HepG2 (cell line): ENCODE measurements around the gene OR1M1. TPM values are rescaled to one million over a fixed set of nuclear protein-coding genes. Genes with fewer than 3 reads are reported as not detected.

Experiments used
- ATAC-seq: fragments of 200-7000 bp; cut with Tn5 transposase; 3 replicates; pipeline ENCODE4 v1.9.1; 2020; ENCODE audit warnings: mild to moderate bottlenecking, moderate library complexity
- BruUV-seq: library from RNA; stranded (reverse); fragments of 400-500 nt; replicated peaks from 2 replicates; lab custom pipeline; 2021; lab: Mats Ljungman, UMichigan
- CTCF ChIA-PET: fragments of 300-600 bp; formaldehyde crosslinking; extraction: SDS; loops from one replicate; lab custom pipeline; 2021; ENCODE audit warnings: low total read pairs, inconsistent platforms, low intra/inter-chr PET ratio; lab: Yijun Ruan, JAX
- POLR2A ChIA-PET: fragments of 350-600 bp; sonication (Branson Sonifier 250); formaldehyde crosslinking; loops from one replicate; lab custom pipeline; 2020; ENCODE audit warnings: antibody characterized with exemption, inconsistent platforms; lab: Yijun Ruan, JAX
- DNase-seq: peaks from one replicate; pipeline ENCODE4 v3.0.0-alpha.2; 2015; ENCODE audit warnings: low spot score
- FAIRE-seq: peaks from 3 replicates; lab custom pipeline; 2011; peaks lifted over from hg19 to GRCh38; lab: Jason Lieb, UNC
- H2AFZ ChIP-seq: one replicate; pipeline ENCODE4 v1.6.1; 2011; ENCODE audit warnings: low read length, inconsistent platforms
- H3K27ac ChIP-seq: fragments of 300-600 bp; 3 replicates; pipeline ENCODE4 v1.8.0; 2011; ENCODE audit warnings: mixed run types, mild to moderate bottlenecking, mixed read lengths, low read length, inconsistent platforms; ENCODE audit not compliant: insufficient read depth; ENCODE audit errors: extremely low read length
- H3K27me3 ChIP-seq, 2 experiments: fragments of 200-600 bp in 1 of 2; 2 replicates in 1 of 2; 3 replicates in 1 of 2; pipeline versions ENCODE4 v1.6.0 to v1.8.0; 2011; ENCODE audit warnings: low read length in 2 of 2, mild to moderate bottlenecking in 2 of 2, moderate library complexity in 2 of 2, inconsistent platforms in 1 of 2; ENCODE audit not compliant: insufficient read depth in 2 of 2, control insufficient read depth in 1 of 2
- H3K36me3 ChIP-seq, 2 experiments: fragments of 200-600 bp in 1 of 2; replicated peaks in 1 of 2; 2 replicates in 1 of 2; 3 replicates in 1 of 2; pipeline versions ENCODE4 v1.5.1 to v1.8.0; 2011; ENCODE audit warnings: low read length in 2 of 2, inconsistent platforms in 1 of 2; ENCODE audit not compliant: insufficient read depth in 2 of 2, control insufficient read depth in 1 of 2
- H3K4me1 ChIP-seq: 2 replicates; pipeline ENCODE4 v1.5.1; 2012; ENCODE audit warnings: low read length, inconsistent platforms; ENCODE audit not compliant: insufficient read depth
- H3K4me2 ChIP-seq: 2 replicates; pipeline ENCODE4 v1.6.0; 2011; ENCODE audit warnings: low read depth, low read length, inconsistent platforms
- H3K4me3 ChIP-seq, 3 experiments: fragments of 200-600 bp in 1 of 3; sonication (generic), shearing (Covaris generic) in 1 of 3; replicated peaks in 1 of 3; 2 replicates each; pipeline ENCODE4 v1.5.1; 2011 to 2016; ENCODE audit warnings: low read length in 3 of 3, inconsistent platforms in 2 of 3, low read depth in 2 of 3, mild to moderate bottlenecking in 2 of 3, control low read depth in 1 of 3, mixed read lengths in 1 of 3; ENCODE audit not compliant: insufficient read depth in 1 of 3
- H3K79me2 ChIP-seq: one replicate; pipeline ENCODE4 v1.6.1; 2011; ENCODE audit warnings: low read length, inconsistent platforms; ENCODE audit not compliant: insufficient read depth
- H3K9ac ChIP-seq: 2 replicates; pipeline ENCODE4 v1.6.0; 2011; ENCODE audit warnings: mild to moderate bottlenecking, low read depth, low read length, inconsistent platforms; ENCODE audit not compliant: insufficient read depth
- H3K9me3 ChIP-seq: 2 replicates; pipeline ENCODE4 v1.5.1; 2012; ENCODE audit warnings: mild to moderate bottlenecking, low read length
- H4K20me1 ChIP-seq: 2 replicates; pipeline ENCODE4 v1.6.0; 2011; ENCODE audit warnings: inconsistent platforms, mild to moderate bottlenecking, low read length, moderate library complexity; ENCODE audit not compliant: insufficient read depth
- AKAP8 ChIP-seq: sonication (generic); formaldehyde crosslinking; IDR thresholded peaks from 2 replicates; pipeline ENCODE4 v1.5.1; 2020; ENCODE audit warnings: mild to moderate bottlenecking, missing genetic modification reagents
- KDM5B ChIP-seq: sonication (generic); formaldehyde crosslinking; IDR thresholded peaks from 2 replicates; pipeline ENCODE4 v1.4.0; 2020; ENCODE audit warnings: missing genetic modification reagents, mild to moderate bottlenecking, borderline replicate concordance
- MXI1 ChIP-seq: IDR thresholded peaks from 3 replicates; pipeline ENCODE4 v1.6.1; 2012; ENCODE audit warnings: low read depth, low read length, inconsistent platforms, borderline replicate concordance
- MYNN ChIP-seq: sonication (generic); formaldehyde crosslinking; IDR thresholded peaks from 2 replicates; pipeline ENCODE4 v1.4.0; 2020; ENCODE audit warnings: mild to moderate bottlenecking, low read depth, missing genetic modification reagents
- SETDB1 ChIP-seq: sonication (generic); formaldehyde crosslinking; IDR thresholded peaks from 2 replicates; pipeline ENCODE4 v1.5.1; 2020; ENCODE audit warnings: missing genetic modification reagents, mild to moderate bottlenecking, borderline replicate concordance
- ZBTB10 ChIP-seq: sonication (generic); formaldehyde crosslinking; IDR thresholded peaks from 2 replicates; pipeline ENCODE4 v1.4.0; 2020; ENCODE audit warnings: missing genetic modification reagents, borderline replicate concordance
- ZFP37 ChIP-seq: sonication (generic); formaldehyde crosslinking; IDR thresholded peaks from 2 replicates; pipeline ENCODE4 v1.4.0; 2020; ENCODE audit warnings: missing genetic modification reagents, borderline replicate concordance
- ZNF292 ChIP-seq: sonication (generic); formaldehyde crosslinking; IDR thresholded peaks from 2 replicates; pipeline ENCODE4 v1.8.1; 2022; ENCODE audit warnings: mild to moderate bottlenecking, low read depth, missing genetic modification reagents, borderline replicate concordance
- ZNF383 ChIP-seq: sonication (generic); formaldehyde crosslinking; IDR thresholded peaks from 2 replicates; pipeline ENCODE4 v1.4.0; 2020; ENCODE audit warnings: missing genetic modification reagents, mild to moderate bottlenecking, borderline replicate concordance
- ZNF773 ChIP-seq: sonication (generic); formaldehyde crosslinking; IDR thresholded peaks from 2 replicates; pipeline ENCODE4 v1.4.0; 2020; ENCODE audit warnings: missing genetic modification reagents, borderline replicate concordance
- WGBS: methylation state at CpG from one replicate; pipeline ENCODE4 v1.1.6; 2017; ENCODE audit warnings: low lambda C conversion rate; 5-methylcytosine and 5-hydroxymethylcytosine counted together
- in situ Hi-C: cut with HindIII; loops from 2 replicates; pipeline ENCODE4 v1.10.0; 2017; ENCODE audit warnings: low pct_unique_long_range_greater_than_20kb; ENCODE audit not compliant: extremely low pct_ligation_motif_present
- intact Hi-C: fragments of 100-400 bp; cut with micrococcal nuclease; formaldehyde crosslinking; loops from one replicate; pipeline ENCODE4 v1.10.0; 2022; ENCODE audit not compliant: unreplicated experiment
- polyA plus RNA-seq, 8 experiments: library from polyadenylated mRNA; depleted of rRNA in 3 of 8; stranded (reverse) in 7 of 8; unstranded in 1 of 8; fragments of >200 nt; fragmentation: Illumina TruSeq in 4 of 8; extraction: Trizol in 4 of 8; gene quantifications; 2 replicates each; pipeline versions ENCODE4 v1.2.1 to v1.2.3, GENCODE V29; 2011 to 2016; ENCODE audit warnings: low read depth in 4 of 8, missing spikeins in 1 of 8, mixed read lengths in 1 of 8; ENCODE audit not compliant: insufficient read depth in 1 of 8
- total RNA-seq, 5 experiments: library from RNA; depleted of rRNA; stranded (reverse); fragments of >200 nt; fragmentation: Illumina TruSeq; extraction: Trizol; gene quantifications; 2 replicates each; pipeline ENCODE4 v1.2.3, GENCODE V29; 2016; ENCODE audit warnings: low read depth in 1 of 5

Gene OR1M1
- total and polyA plus RNA-seq, 2 of the 13 experiments (the other 11 are each of a cell fraction or from before 2014, with no cell fraction given) = not detected

DNA sequence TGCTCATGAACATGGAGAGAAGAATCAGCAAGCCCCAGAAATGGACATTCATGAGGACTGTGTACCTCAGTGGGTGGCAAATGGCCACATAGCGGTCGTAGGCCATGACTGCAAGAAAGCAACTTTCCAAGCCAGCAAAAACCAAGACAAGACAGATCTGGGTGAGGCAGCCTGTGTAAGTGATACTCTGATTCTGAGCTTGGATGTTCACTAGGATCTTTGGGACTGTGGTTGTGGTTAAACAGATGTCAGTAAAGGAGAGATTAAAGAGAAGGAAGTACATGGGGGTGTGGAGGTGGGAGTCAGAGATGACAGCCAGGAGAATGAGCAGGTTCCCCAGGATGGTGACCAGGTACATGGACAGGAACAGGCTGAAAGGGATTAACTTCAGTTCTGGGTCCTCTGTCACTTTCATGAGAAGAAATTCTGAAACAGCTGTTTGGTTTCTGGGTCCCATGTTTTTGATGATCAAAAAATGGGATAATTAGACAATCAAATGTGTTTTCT, 28.5 kb downstream of the OR1M1 start, which contains the start of gene OR7G1:
OR7G1 (minus strand) TSS at position 457 of the 507 bp plus-strand sequence; CDS start at position 457, 0 bp downstream.
- H3K4me1 ChIP-seq = peaks cover 5% of the 10 kb centered on the region
- no peak for DNase-seq
- in situ Hi-C loops (no loop called here), intact Hi-C loops (no loop called here)
- TF ChIP-seq ZNF383 (CRISPR knock-in tag) = no peak
- no peak for TF ChIP-seq ZNF292 (CRISPR knock-in tag)
- no peak for TF ChIP-seq AKAP8 (CRISPR knock-in tag)
- no peak for TF ChIP-seq SETDB1
- no peak for TF ChIP-seq KDM5B
- no peak for TF ChIP-seq ZFP37 (CRISPR knock-in tag)
- no peak for TF ChIP-seq MXI1
- no peak for TF ChIP-seq MYNN (CRISPR knock-in tag)
- TF ChIP-seq ZNF773 = no peak
- no peak for TF ChIP-seq ZBTB10 (CRISPR knock-in tag)
- POLR2A ChIA-PET = no interaction called here
- H3K27ac ChIP-seq = no peak within 1 kb of the TSS
- FAIRE-seq = no peak
- H3K4me2 ChIP-seq = no peak within 1 kb of the TSS
- H2AFZ ChIP-seq = no peak within 1 kb of the TSS
- no TSS peak for BruUV-seq
- ATAC-seq = no peak
- H3K4me3 ChIP-seq = no peak within 1 kb of the TSS
- no peaks in the 10 kb centered on the region for H3K79me2 ChIP-seq
- H3K9ac ChIP-seq = no peak within 1 kb of the TSS
- H4K20me1 ChIP-seq = no peaks in the 10 kb centered on the region
- CTCF ChIA-PET = no interaction called here
- no peaks in the 10 kb centered on the region for H3K9me3 ChIP-seq
- no peaks in the 10 kb centered on the region for H3K27me3 ChIP-seq
- H3K36me3 ChIP-seq = no peaks in the 10 kb centered on the region
- 79% methylated on average over 2 of the region's 2 CpGs for WGBS
